ENCODE results near the gene NCOA7.
"Not testable (repeated sequence)": the region's sequence is repeated elsewhere in the genome, so short reads cannot be mapped to it uniquely, and the experiment has no call there.

The NCOA7 gene

GRCh38 chr6:125918681-125919566 is 128.2 kb downstream of the NCOA7 start:
- no peak for DNase-seq (ENCODE audit: low read depth in 2 of 2)

- no peak for DNase-seq (ENCODE audit: low read depth in 2 of 2)
Observed at GRCh38 chr6:125919618-125920017, 128.9 kb downstream of the NCOA7 start.

DNA sequence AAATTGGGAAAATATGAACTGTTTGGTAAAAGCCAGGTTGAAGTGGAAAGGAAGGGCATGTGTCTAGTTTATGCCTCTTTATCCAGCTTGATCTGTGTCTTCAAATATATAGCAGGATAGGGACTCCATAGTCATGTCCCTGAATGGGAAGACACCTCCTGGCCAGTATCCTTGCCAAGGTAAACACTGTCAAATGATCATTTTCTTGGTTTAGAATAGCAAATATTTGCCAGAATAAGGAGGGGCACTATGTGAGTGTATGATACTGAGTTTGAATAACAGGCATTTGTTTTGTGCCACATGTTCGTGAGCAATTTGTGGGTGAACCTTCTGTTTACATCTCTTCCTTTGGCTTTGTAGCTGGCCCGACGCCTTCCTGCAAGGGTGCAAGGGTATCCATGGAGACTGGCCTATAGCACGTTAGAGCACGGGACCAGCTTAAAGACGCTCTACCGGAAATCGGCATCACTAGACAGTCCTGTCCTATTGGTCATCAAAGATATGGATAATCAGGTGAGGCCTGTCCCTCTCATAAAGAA is 131.6 kb downstream of the NCOA7 start:
- DNase-seq (ENCODE audit: low read depth in 2 of 2) = no peak

- no peak for DNase-seq (ENCODE audit: low read depth in 2 of 2)
Observed at GRCh38 chr6:125923366-125923877, 132.7 kb downstream of the NCOA7 start.

GRCh38 chr6:125924169-125924568 is 133.4 kb downstream of the NCOA7 start:
- DNase-seq (ENCODE audit: low read depth in 2 of 2) = no peak

- no peak for DNase-seq (ENCODE audit: low read depth in 2 of 2)
Observed at GRCh38 chr6:125924697-125925358, 134.1 kb downstream of the NCOA7 start.

DNA sequence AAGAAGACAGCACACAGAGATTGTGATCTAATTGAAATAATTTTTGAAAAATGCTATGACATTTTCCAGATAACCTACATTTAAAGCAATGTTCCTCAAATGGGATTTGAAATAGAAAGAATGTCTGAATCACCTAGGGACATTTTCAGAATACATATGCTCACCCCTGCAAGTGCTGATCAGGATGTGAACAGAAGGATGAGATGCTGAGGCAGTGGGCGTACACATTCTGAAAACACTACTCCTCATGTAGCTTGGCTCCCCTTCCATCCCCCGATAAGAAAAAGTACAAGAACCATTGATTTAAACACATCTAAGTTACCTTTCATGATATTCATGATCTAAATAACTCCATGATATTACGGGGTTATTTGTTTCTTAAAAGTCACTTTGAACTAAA is 136.0 kb downstream of the NCOA7 start:
- no peak for DNase-seq (ENCODE audit: low read depth in 2 of 2)

- no peak for DNase-seq (ENCODE audit: low read depth in 2 of 2)
Observed at GRCh38 chr6:125927761-125928160, 137.0 kb downstream of the NCOA7 start.

DNA sequence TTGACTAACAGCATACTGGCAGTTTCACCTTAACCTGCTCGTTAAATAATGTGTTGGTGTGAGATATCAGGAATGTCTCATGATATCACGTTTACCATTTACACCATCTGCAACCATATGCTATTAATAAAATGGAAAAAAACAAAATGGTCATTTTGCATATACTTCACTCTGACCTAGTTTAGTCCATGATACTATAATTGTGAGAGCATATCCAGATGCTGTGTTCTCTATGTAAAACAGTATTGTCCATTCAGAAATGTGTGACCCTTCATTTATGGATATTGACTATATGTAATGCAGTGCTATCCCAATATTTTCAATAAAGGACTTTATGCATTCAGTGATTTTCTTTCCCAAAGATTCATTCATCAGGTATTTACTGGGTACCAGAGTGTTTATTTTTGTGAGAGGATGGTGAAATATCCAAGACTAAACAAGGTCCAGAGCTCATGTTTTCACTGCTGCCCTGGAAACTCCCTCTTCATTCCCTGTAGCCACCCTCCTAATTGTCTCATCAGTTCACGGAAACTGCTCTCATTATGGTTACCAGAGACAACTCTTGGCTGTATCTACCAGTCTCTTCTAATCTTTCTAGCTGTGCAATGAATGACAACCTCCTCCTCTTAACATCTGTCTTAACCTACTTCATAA is 140.1 kb downstream of the NCOA7 start:
- DNase-seq (ENCODE audit: low read depth in 2 of 2) = no peak

GRCh38 chr6:125931733-125932450 is 141.1 kb downstream of the NCOA7 start:
- DNase-seq (ENCODE audit: low read depth in 2 of 2) = no peak

GRCh38 chr6:125932451-125932795 is 141.7 kb downstream of the NCOA7 start:
- no peak for DNase-seq (ENCODE audit: low read depth in 2 of 2)

GRCh38 chr6:125935520-125935919 is 144.8 kb downstream of the NCOA7 start:
- not testable (repeated sequence) for DNase-seq (ENCODE audit: low read depth in 2 of 2)

- DNase-seq (ENCODE audit: low read depth in 2 of 2) = no peak
Observed at GRCh38 chr6:125939026-125939425, 148.3 kb downstream of the NCOA7 start.

GRCh38 chr6:125939791-125940190 is 149.0 kb downstream of the NCOA7 start:
- DNase-seq (ENCODE audit: low read depth in 2 of 2) = no peak

DNA sequence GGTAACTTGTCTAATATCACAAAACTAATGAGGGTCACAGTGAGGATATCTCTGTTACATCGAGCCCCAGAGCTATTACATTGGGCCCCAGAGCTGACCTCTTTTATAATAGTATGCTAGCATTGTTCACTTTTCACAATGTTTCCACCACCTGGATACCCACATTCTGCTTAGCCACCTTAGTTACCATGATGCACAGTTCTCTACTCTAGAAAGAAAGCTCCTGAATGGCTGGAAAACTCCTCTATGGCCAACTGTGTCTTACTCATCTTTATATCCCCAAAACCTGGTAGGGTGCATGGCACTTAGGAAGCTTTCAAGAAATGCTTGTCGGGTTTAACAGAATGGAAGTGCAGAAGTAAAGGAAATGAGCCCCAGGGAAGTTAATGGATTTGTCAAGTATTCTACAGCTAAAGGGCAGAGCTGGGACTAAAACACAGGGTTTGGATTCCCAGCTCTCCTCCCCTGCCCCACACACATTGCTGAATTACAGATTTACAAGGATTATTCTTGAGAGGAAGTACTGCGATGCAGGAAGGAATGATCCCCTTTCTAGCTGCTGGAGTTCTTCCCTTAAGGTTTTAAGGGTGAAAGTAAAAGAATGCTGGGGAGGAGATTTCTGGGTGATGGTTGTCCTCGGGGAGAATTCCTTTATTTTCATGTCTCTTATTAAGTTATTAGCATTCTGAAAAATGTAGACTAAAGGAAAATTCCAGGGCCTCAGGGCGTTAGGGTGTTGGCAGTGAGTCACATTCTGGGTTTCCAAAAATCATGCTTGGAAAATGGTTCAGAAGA is 149.7 kb downstream of the NCOA7 start:
- DNase-seq (ENCODE audit: low read depth in 2 of 2) = no peak

GRCh38 chr6:125942672-125943527 is 152.1 kb downstream of the NCOA7 start:
- DNase-seq (ENCODE audit: low read depth in 2 of 2) = no peak

GRCh38 chr6:125943528-125944433 is 153.0 kb downstream of the NCOA7 start:
- DNase-seq (ENCODE audit: low read depth in 2 of 2) = no peak

- DNase-seq (ENCODE audit: low read depth in 2 of 2) = no peak
Observed at GRCh38 chr6:125944434-125944816, 153.7 kb downstream of the NCOA7 start.

- DNase-seq (ENCODE audit: low read depth in 2 of 2) = no peak
Observed at GRCh38 chr6:125944896-125945295, 154.1 kb downstream of the NCOA7 start.
